ENCODE measurements around the gene SERPINA12. TPM values are rescaled to one million over a fixed set of nuclear protein-coding genes. Genes with fewer than 3 reads are reported as not detected.

The SERPINA12 gene
- total RNA-seq, 1 donor from 2014 or later = not detected

GRCh38 chr14:94441531-94442205, 67.6 kb downstream of the SERPINA12 start:
- intact Hi-C loops (cut with micrococcal nuclease) = no loop called here

GRCh38 chr14:94441130-94441529, 68.1 kb downstream of the SERPINA12 start:
- intact Hi-C loops (cut with micrococcal nuclease) = no loop called here

GRCh38 chr14:94439453-94440057, 69.7 kb downstream of the SERPINA12 start:
- intact Hi-C loops (cut with micrococcal nuclease) = no loop called here

Other genes with a start within 250 kb of the SERPINA12 start
- gene SERPINA10, start 216.2 kb downstream of the SERPINA12 start, total RNA-seq = not detected in 2 replicates
- gene SERPINA6, start 186.1 kb downstream of the SERPINA12 start, total RNA-seq = not detected in 2 replicates
- not detected in 2 replicates for gene SERPINA2, start 142.8 kb downstream of the SERPINA12 start, total RNA-seq
- 0.16 TPM in 1 of 2 replicates, not detected in the other for gene SERPINA1, start 120.9 kb downstream of the SERPINA12 start, total RNA-seq
- not detected in 2 replicates for gene SERPINA11, start 56.7 kb downstream of the SERPINA12 start, total RNA-seq
- not detected in 2 replicates for gene SERPINA9, start 33.3 kb downstream of the SERPINA12 start, total RNA-seq
- gene SERPINA4, start 52.0 kb upstream of the SERPINA12 start, total RNA-seq = not detected in 2 replicates
- gene SERPINA5, start 72.0 kb upstream of the SERPINA12 start, total RNA-seq = not detected in 2 replicates
- gene SERPINA3, start 102.9 kb upstream of the SERPINA12 start, total RNA-seq = not detected in 2 replicates

Measured in T-helper 2 cell treated with Interferon-gamma antibody and Interleukin-4, amounts not matched to agents 100 ng/mL and 5 ng/mL, for 36 hours (primary cell).